Activated T-cell treated with anti-CD3 and anti-CD28 coated beads for 48 hours (primary cell): Measurements from ENCODE around the gene NPAS4.
"Not testable (repeated sequence)": the region's sequence is repeated elsewhere in the genome, so short reads cannot be mapped to it uniquely, and the experiment has no call there.

ENCODE experiments used
- DNase-seq: peaks from one replicate; pipeline ENCODE4 v3.0.0-alpha.2; 2020; ENCODE audit warnings: low read depth

NPAS4 gene

DNA sequence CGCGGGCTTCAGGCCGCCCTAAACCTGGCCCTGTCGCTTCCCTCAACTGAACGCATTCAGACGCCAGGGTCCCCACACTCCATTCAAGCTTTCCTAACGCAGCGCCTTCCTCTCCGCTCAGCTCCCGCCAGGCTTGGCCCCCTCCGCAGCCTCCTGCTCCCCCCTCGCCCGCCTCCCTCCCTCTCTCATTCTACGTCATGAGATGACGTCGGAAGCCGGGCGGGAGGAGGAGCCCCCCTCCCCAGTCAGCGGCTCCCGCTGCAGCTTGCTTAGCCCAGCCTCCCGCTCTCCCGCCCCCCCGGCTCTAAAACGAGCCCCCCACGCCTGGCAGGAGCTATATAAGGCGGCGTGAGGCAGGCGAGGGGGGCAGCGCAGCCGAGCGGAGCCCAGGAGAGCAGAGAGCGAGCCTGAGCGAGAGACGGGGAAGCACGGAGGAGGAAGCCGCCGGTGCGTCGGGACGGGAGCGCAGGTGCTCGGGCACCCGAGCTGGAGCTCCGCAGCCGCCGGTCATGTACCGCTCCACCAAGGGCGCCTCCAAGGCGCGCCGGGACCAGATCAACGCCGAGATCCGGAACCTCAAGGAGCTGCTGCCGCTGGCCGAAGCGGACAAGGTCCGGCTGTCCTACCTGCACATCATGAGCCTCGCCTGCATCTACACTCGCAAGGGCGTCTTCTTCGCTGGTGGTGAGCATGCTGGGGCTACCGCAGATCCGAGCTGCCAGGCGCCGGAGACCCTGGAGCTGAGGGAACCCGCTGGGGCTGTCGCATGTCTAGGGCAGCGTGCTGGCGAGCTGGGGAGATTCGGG lies at the start of gene NPAS4:
TSS of gene NPAS4 (plus strand) at position 365 of the 806 bp plus-strand sequence. CDS start at position 510, 145 bp downstream.
- no peak for DNase-seq

DNA sequence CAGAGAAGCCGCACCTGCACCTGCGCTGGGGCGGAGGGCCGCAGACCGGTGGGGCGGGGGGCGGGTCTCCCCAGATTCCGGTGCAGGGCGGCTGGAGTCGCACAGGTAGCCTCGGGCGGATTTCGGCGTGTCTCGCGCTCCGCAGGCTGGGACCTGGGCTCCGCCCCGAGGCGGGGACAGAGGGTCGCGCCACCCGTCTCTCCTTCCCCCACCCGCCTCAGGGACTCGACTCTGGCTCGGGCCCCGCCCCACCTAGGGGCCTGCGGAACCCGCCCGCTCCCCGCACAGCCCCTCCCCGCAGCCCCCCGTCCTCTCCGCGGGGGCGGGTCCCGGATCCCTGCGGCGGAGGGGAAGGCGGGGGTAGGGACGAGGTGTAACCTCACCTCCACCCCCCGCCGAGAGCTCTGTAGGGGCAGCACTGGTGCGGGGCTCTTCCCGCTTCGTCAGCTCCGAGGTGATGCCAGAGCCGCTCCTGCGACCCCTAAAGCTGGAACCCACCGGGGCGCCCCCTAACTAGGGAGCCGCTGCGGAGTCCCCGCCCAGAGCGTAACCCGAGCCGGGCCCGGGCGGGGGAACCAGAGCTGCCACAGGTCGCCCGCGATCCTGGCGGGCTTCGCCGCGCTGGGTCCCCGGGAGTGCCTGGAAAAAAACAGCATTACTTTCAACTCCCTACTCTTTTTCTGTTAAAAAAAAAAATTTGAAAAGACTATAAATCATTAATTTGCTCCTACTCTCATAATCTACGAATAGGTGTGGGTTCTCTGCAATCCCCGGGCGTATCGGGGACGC lies 49.0 kb upstream of the NPAS4 start, which contains the start of gene SLC29A2:
TSS of gene SLC29A2 (minus strand) at position 134 of the 789 bp plus-strand sequence. CDS start 169 bp downstream, outside the sequence.
- DNase-seq, result peak; percentile 80

DNA sequence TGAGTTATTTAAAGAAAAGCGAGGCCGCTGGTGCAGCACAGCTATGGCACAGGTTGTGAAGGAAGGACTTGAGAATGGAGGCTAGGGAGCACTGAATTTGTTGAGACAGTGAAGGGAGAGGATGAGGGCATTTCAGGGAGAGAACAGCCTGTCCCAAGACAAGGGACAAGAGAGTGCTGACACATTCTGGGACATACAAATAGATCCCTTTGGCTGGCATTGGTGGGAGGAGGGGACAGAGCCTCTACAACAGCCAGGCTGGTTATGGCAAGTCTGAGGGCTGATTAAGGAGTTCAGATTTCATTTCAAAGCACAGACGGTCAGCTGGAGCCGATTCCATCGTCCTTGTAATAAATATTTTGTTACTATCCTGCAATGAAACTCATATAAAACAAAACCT lies 47.6 kb upstream of the NPAS4 start:
- no peak for DNase-seq

- not testable (repeated sequence) for DNase-seq
Measured at GRCh38 chr11:66373690-66374287, 47.0 kb upstream of the NPAS4 start.

DNA sequence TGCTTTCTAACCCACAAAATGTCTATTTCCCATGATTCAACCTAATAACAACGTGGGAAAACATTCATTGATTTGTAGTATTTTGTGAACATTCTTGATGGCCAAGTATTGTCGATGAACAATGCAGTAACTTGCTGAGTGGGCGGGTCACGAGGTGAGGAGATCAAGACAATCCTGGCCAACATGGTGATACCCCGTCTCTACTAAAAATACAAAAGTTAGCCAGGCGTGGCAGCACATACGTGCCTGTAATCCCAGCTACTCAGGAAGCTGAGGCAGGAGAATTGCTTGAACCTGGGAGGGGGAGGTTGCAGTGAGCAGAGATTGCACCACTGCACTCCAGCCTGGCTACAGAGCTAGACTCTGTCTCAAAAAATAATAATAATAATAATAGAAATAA lies 40.6 kb upstream of the NPAS4 start:
- DNase-seq, result not testable (repeated sequence)

DNA sequence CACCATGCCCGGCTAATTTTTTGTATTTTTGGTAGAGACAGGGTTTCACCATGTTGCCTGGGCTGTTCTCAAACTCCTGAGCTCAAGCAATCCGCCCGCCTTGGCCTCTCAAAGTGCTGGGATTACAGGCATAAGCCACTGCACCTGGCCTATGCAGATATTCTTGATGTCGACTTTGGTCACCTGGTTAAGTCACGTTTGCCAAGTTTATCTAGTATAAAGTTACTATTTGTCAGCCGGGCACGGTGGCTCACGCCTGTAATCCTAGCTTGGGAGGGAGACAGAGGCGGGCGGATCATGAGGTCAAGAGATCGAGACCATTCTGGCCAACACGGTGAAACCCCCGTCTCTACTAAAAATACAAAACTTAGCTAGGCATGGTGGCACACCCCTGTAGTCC lies 36.5 kb upstream of the NPAS4 start:
- not testable (repeated sequence) for DNase-seq

GRCh38 chr11:66386171-66387069 lies 34.4 kb upstream of the NPAS4 start:
- peak; percentile 69 for DNase-seq

DNA sequence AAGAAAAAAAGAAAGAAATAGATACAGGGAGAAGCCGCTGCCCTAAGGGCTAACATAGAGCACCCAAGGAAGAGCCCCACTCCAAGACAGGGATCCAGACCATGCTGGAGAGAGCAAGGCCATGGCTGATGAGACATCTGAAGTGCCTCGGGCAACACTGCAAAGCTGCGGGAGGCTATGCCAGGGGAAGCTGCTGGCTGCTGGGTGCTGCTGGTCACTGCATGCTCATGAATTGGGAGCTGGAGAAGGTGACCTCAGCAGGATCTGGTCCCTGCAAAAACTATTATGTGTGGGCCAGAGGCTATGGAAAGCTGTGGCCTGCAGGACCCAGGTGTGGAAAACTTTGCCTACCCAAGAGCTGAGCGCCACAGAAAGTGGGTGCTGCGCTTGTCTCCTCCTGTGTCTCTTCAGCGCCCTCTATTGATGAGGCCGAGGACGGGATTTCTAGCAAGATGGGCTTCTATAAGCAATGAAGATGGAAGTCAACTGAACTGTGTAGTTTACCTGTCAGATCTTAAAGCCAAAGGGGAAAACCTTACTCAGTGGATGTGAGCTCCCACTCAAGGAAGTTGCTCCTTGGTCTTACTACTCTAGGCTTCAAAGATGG lies 32.0 kb upstream of the NPAS4 start:
- DNase-seq, result peak; percentile 56

DNA sequence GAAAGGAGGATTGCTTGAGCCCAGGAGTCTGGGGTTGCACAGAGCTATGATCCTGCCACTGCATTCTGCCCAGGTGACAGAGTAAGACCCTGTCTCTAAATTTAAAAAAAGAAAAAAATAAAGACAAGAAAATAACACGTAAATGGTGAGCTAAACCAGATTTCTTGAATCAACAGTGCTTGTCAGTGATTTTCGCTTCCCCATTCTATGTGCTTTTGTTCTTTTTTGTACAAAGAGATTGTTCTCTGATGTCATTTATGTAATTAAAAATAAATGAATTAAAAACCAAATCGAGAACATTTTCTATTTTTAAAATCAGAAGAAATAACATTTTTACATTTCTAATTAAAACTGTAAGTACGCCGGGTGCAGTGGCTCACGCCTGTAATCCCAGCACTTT lies 29.5 kb upstream of the NPAS4 start:
- DNase-seq, result no peak

DNA sequence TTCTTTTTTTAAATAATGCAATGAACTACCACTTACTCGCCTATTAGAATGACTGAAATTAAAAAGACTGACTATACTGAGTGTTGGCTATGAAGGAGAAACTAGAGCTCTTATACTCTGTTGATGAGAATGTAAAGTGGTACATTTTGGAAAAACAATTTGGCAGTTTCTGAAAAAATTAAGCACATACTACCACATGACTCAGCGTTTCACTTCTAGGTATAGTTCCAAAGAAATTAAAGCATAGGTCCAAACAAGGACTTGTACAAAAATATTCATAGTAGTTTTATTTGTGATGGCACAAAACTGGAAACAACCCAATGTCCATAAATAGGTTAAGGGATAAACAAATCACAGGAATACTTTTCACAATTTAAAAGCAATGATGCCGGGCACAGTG lies 26.9 kb upstream of the NPAS4 start:
- no peak for DNase-seq

DNA sequence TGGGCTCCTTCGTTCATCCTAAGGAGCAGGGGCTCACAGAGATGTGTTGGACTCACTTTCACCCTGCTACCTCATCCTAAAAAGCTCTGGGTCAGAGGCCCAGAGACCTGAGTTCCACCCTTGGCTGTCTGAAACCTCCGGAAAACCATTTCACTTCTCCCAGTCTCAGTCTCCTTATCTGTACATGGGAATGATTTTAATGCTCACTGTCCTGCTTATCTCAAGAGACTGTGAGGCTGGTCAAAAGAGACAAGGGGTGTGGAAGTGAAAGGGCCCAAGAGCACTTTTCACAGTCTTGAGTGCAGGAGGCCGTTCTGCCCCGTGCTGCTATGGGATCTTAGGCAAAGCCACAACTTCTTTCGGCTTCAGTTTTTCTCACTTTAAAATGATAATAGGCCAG lies 13.2 kb upstream of the NPAS4 start:
- DNase-seq, result no peak

DNA sequence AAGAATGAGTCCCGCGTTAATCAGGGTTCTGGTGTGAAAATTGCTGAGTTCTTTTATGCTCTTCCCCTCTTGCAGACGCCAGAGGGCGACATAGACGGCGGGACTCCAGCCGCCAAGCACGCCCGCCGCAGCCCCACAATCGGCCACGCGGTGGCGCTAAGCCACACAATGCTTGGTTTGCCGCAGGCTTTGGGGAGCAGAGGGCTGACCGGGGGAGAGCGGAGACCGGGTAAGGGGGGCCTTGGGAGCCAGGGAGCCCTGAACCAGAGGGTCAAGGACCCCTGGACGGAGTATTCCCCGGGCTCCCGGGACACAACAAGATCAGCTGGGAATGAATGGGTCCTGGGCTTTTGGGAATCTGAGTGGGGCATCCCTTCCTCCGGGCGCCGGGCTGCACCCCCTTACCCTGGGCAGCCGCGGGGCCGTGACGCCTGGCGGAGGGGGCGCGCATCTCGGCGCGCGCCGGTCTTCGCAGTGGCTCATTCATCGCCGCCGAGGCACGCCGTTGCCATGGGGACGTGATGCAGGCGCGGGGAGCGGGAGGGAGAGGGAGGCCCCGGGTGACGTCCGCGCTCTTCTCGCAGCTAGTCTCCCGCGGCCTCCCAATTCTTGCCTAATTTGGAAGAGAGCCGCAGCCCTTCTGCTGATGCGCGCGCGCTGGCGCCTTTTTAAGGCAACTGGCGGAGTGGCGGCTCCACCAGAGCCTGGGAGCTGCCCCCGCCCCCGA lies 12.2 kb upstream of the NPAS4 start:
- DNase-seq, result peak; percentile 92

GRCh38 chr11:66409226-66409625 lies 11.6 kb upstream of the NPAS4 start:
- DNase-seq, result no peak

- no peak for DNase-seq
Measured at GRCh38 chr11:66410191-66410590, 10.6 kb upstream of the NPAS4 start.

DNA sequence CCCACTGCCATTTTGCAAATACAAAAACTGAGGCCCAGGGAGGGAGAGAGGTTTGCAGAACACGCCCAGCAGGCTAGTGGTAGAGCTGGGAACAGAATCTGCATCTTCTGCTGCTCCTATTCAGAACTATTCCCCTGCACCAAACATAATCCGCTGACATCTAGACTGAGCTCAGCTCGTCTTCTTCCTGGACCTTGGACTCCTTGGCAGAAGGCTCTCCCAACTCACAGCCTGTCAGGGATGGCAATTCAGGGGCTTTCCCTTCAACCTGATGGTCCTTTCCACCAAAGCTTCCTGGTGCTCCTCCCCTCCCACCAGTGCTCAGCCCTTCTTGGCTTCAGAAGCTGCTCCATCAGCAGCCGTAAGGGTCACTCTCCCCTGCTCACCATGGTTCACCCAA lies 9.5 kb upstream of the NPAS4 start:
- no peak for DNase-seq

DNA sequence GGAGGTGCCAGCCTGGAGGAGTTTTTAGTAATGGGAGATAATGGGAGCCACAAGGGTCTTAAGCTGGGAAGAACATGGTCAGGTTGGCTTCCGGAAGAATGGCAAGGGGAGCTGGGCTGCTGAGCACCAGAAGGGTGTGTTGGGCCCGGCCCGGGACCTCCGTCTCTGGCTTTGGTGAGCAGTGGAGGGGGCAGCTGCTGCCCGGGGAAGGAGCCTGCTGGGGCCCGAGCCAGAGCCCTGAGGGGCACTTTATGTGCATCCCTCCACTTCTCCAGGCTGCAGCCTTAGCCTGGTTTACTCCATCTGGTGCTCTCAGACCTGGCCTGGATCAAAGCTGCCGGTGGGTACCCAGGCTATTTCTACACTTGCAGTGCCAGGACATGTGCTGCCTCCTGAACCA lies 8.7 kb upstream of the NPAS4 start:
- DNase-seq, result no peak

DNA sequence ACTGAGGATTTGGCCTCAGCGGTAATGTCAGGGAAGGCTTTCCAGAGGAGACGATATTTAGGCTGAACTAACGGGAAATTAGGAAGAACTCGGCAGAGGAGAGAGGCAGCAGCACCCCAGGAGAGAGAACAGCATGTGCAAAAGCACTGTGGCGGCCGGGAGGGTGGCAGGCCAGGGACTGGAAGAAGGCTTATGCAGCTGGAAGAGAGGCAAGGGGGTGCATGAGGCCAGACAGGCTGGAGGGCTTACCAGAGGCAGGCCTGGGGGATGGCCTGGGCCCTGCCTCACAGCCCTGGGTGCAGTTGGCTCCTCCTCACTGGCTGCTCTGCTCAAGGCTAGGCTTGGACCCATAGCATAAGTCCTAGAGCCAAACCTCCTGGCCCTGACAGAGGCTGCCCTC lies 7.7 kb upstream of the NPAS4 start:
- no peak for DNase-seq

DNA sequence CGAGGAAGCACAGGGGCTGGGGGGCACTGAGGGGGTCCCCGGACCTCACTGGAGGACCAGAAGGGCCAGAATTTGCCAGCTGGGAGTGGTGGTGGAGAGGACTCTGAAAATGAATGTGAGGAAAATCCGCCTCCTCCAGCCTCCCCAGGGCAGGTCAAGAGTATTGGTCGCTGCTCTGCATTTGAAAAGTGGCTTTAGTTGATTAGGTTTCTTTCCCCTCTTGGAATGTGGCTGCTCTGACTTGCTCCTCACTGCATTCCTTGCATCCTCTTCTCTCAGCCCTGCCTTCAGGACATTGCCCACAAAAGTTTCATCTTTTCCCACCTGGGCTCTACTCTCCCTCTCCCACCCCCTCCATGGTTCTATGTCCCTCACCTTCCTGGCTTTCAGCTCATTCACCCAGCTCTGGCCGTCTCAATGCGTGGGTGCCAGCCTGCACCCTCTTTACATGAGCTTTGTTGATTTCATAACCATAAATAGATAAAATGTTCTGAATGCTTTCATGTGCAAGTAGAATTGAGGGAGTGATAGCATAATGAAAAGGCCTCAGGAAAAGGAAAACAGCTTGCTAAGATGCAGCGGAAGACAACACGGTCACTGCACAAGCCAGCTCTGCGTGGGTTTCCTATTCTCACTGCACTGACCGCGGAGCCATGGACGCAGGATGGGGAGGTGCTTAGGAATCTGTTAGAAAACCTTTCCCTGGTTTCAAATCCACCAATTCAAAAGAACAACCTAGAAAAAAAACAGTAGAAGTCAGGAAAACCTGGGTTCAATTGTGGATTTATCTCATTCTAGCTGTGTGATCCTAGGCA lies 6.5 kb upstream of the NPAS4 start:
- no peak for DNase-seq

- no peak for DNase-seq
Measured at GRCh38 chr11:66415423-66415822, 5.4 kb upstream of the NPAS4 start.

DNA sequence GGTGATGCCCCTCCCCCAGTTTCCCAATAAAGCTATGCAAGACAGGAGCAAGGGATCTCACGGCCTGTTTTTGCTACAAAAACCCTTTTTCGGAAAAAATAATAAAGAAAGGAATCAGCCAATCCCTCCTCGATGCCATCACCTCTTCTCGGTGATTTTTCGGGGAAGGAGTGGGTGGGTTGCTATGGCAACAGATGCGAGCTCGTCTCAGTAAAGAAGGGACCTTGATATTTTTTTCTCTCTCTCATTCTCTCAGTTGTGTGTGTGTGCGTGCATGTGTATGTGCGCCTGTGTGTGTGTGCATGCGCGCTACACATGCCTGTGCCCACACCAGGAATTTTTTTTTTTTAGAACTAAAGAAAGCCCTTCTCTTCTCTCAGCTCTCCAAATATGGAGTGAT lies 3.8 kb upstream of the NPAS4 start:
- no peak for DNase-seq
